Activated T-helper 1 cell treated with anti-CD3 and anti-CD28 coated beads, Interleukin-12 subunit alpha, Interleukin-12 subunit beta, Interleukin-2, Interleukin-4 antibody, amounts not matched to agents 30 ng/mL and 10 ng/mL and 1 ng/mL, durations not matched to agents 14 hours and 24 hours and 36 hours (primary cell): ENCODE results near the gene BIK. TPM values are rescaled to one million over a fixed set of nuclear protein-coding genes. Genes with fewer than 3 reads are reported as not detected.
A peak's percentile ranks its signal among the peaks of the same experiment; 100 is the strongest.

Experiments
- DNase-seq: peaks from one replicate; pipeline ENCODE4 v3.0.0; 2021; ENCODE audit warnings: low spot score
- H3K27ac Mint-ChIP-seq: one replicate; pipeline ENCODE4 v1.8.0; 2021; ENCODE audit warnings: mild to moderate bottlenecking, mixed read lengths
- H3K27me3 Mint-ChIP-seq: one replicate; pipeline ENCODE4 v1.8.0; 2022; ENCODE audit warnings: mild to moderate bottlenecking, moderate library complexity, mixed read lengths; ENCODE audit not compliant: insufficient read depth
- H3K36me3 Mint-ChIP-seq: one replicate; pipeline ENCODE4 v1.8.0; 2021; ENCODE audit warnings: low read depth, mixed read lengths
- H3K4me1 Mint-ChIP-seq: one replicate; pipeline ENCODE4 v1.8.0; 2021; ENCODE audit warnings: low read depth, mixed read lengths
- H3K4me3 Mint-ChIP-seq: one replicate; pipeline ENCODE4 v1.8.0; 2021; ENCODE audit warnings: mild to moderate bottlenecking, moderate library complexity, mixed read lengths
- H3K9me3 Mint-ChIP-seq: one replicate; pipeline ENCODE4 v1.8.0; 2021; ENCODE audit warnings: mixed read lengths
- intact Hi-C: fragments of 100-400 bp; cut with micrococcal nuclease; formaldehyde crosslinking; loops from one replicate; pipeline ENCODE4 v1.15.1; 2024
- total RNA-seq: library from RNA; stranded (reverse); gene quantifications from 2 replicates; pipeline ENCODE4 v1.2.3, GENCODE V29; 2022

BIK gene
- total RNA-seq, 1 donor from 2014 or later, result 2.5 TPM

- Mint-ChIP-seq H3K4me1 (no peaks in the 10 kb centered on the region), H3K27me3 (peaks cover 41% of the 10 kb centered on the region), H3K4me3 (peak overlapping the region; percentile 53), H3K27ac (no peak overlapping the region), H3K36me3 (no peaks in the 10 kb centered on the region), H3K9me3 (no peaks in the 10 kb centered on the region)
- intact Hi-C loops, result loop anchor here (2.0 kb wide), 4 partner anchors 21 to 77 kb away; partner anchors contain the start of genes MCAT, TTLL1 and TTLL12
- no peak for DNase-seq
Observed at GRCh38 chr22:43109921-43110443, 568 bp upstream of the BIK start.

- no peaks in the 10 kb centered on the region for H3K4me1 Mint-ChIP-seq
Observed at GRCh38 chr22:43110927-43111623, 525 bp downstream of the BIK start.

GRCh38 chr22:43113526-43114251 is 3.1 kb downstream of the BIK start:
- Mint-ChIP-seq H3K4me3 (no peak overlapping the region), H3K9me3 (no peaks in the 10 kb centered on the region), H3K4me1 (peaks cover under 1% of the 10 kb centered on the region), H3K27me3 (peaks cover 41% of the 10 kb centered on the region), H3K27ac (no peak overlapping the region), H3K36me3 (no peaks in the 10 kb centered on the region)
- intact Hi-C loops, result no loop called here
- DNase-seq, result no peak

More at GRCh38 chr22:43110927-43111623, 525 bp downstream of the BIK start:
- Mint-ChIP-seq H3K27ac (no peak overlapping the region), H3K27me3 (peaks cover 44% of the 10 kb centered on the region), H3K4me3 (peak overlapping the region; percentile 67), H3K36me3 (no peaks in the 10 kb centered on the region), H3K9me3 (no peaks in the 10 kb centered on the region)
- intact Hi-C loops, result loop anchor here (2.0 kb wide), 4 partner anchors 22 to 76 kb away; partner anchors contain the start of genes MCAT, TTLL1 and TTLL12
- peak; percentile 17 for DNase-seq

- Mint-ChIP-seq H3K4me3 (no peak overlapping the region), H3K9me3 (no peaks in the 10 kb centered on the region), H3K27ac (no peak overlapping the region), H3K4me1 (peaks cover 4% of the 10 kb centered on the region), H3K36me3 (no peaks in the 10 kb centered on the region), H3K27me3 (peaks cover 31% of the 10 kb centered on the region)
- intact Hi-C loops, result no loop called here
- DNase-seq, result no peak
Observed at GRCh38 chr22:43114958-43115357, 4.4 kb downstream of the BIK start.

- H3K4me3 Mint-ChIP-seq, result no peak overlapping the region
- no peaks in the 10 kb centered on the region for H3K36me3 Mint-ChIP-seq
- no peak for DNase-seq
- intact Hi-C loops, result no loop called here
- peaks cover 4% of the 10 kb centered on the region for H3K4me1 Mint-ChIP-seq
- no peak overlapping the region for H3K27ac Mint-ChIP-seq
- peaks cover 21% of the 10 kb centered on the region for H3K27me3 Mint-ChIP-seq
- H3K9me3 Mint-ChIP-seq, result no peaks in the 10 kb centered on the region
Observed at GRCh38 chr22:43116932-43117331, 6.4 kb downstream of the BIK start.

- Mint-ChIP-seq H3K4me3 (no peak overlapping the region), H3K9me3 (no peaks in the 10 kb centered on the region), H3K36me3 (no peaks in the 10 kb centered on the region), H3K27me3 (peaks cover 10% of the 10 kb centered on the region), H3K27ac (no peak overlapping the region), H3K4me1 (peaks cover 4% of the 10 kb centered on the region)
- DNase-seq, result no peak
- intact Hi-C loops, result no loop called here
Observed at GRCh38 chr22:43118024-43118849, 7.7 kb downstream of the BIK start.

- Mint-ChIP-seq H3K9me3 (no peaks in the 10 kb centered on the region), H3K4me1 (peaks cover 4% of the 10 kb centered on the region), H3K27me3 (peaks cover 5% of the 10 kb centered on the region), H3K27ac (no peak overlapping the region), H3K36me3 (no peaks in the 10 kb centered on the region), H3K4me3 (no peak overlapping the region)
- DNase-seq, result no peak
- intact Hi-C loops, result no loop called here
Observed at GRCh38 chr22:43118953-43119458, 8.5 kb downstream of the BIK start.

- Mint-ChIP-seq H3K27me3 (no peaks in the 10 kb centered on the region), H3K36me3 (no peaks in the 10 kb centered on the region), H3K9me3 (no peaks in the 10 kb centered on the region), H3K4me1 (no peaks in the 10 kb centered on the region), H3K27ac (no peak overlapping the region), H3K4me3 (no peak overlapping the region)
- no peak for DNase-seq
- intact Hi-C loops, result no loop called here
Observed at GRCh38 chr22:43126501-43127165, 16.1 kb downstream of the BIK start.

GRCh38 chr22:43127166-43127908 is 16.8 kb downstream of the BIK start:
- H3K4me1 Mint-ChIP-seq, result no peaks in the 10 kb centered on the region
- no peak overlapping the region for H3K27ac Mint-ChIP-seq
- H3K36me3 Mint-ChIP-seq, result no peaks in the 10 kb centered on the region
- no peak for DNase-seq
- no peaks in the 10 kb centered on the region for H3K27me3 Mint-ChIP-seq
- H3K4me3 Mint-ChIP-seq, result no peak overlapping the region
- H3K9me3 Mint-ChIP-seq, result no peaks in the 10 kb centered on the region
- intact Hi-C loops, result no loop called here

- no peak for DNase-seq
- H3K4me3 Mint-ChIP-seq, result no peak overlapping the region
- intact Hi-C loops, result no loop called here
- H3K9me3 Mint-ChIP-seq, result no peaks in the 10 kb centered on the region
- H3K27ac Mint-ChIP-seq, result no peak overlapping the region
- no peaks in the 10 kb centered on the region for H3K4me1 Mint-ChIP-seq
- no peaks in the 10 kb centered on the region for H3K27me3 Mint-ChIP-seq
- peaks cover under 1% of the 10 kb centered on the region for H3K36me3 Mint-ChIP-seq
Observed at GRCh38 chr22:43128116-43128515, 17.6 kb downstream of the BIK start.

- H3K9me3 Mint-ChIP-seq, result no peaks in the 10 kb centered on the region
- H3K27ac Mint-ChIP-seq, result no peak overlapping the region
- no peaks in the 10 kb centered on the region for H3K4me1 Mint-ChIP-seq
- no peaks in the 10 kb centered on the region for H3K27me3 Mint-ChIP-seq
- H3K36me3 Mint-ChIP-seq, result peaks cover 7% of the 10 kb centered on the region
- intact Hi-C loops, result no loop called here
- no peak overlapping the region for H3K4me3 Mint-ChIP-seq
- DNase-seq, result no peak
Observed at GRCh38 chr22:43128928-43129424, 18.4 kb downstream of the BIK start.
